Neutrophil (primary cell): ENCODE measurements around the gene CCDC73.

Experiments
- H3K27ac ChIP-seq: fragments of 200-600 bp; sonication (generic); 2 replicates; pipeline ENCODE4 v1.5.1; 2016; ENCODE audit warnings: mild to moderate bottlenecking, moderate library complexity
- H3K27me3 ChIP-seq: fragments of 200-600 bp; sonication (generic); 2 replicates; pipeline ENCODE4 v1.6.0; 2016; ENCODE audit warnings: mild to moderate bottlenecking
- H3K36me3 ChIP-seq: fragments of 200-600 bp; sonication (generic); 2 replicates; pipeline ENCODE4 v1.5.1; 2017
- H3K4me1 ChIP-seq, 2 experiments: fragments of 200-600 bp in 1 of 2; sonication (generic) in 1 of 2; 1 replicate in 1 of 2; 2 replicates in 1 of 2; pipeline versions ENCODE4 v1.5.1 to v1.6.1; 2013 to 2016; ENCODE audit warnings: low read depth in 1 of 2, low read length in 1 of 2, mild to moderate bottlenecking in 1 of 2, moderate library complexity in 1 of 2; ENCODE audit not compliant: control insufficient read depth in 1 of 2, insufficient read depth in 1 of 2
- H3K4me3 ChIP-seq, 2 experiments: fragments of 200-600 bp in 1 of 2; sonication (generic) in 1 of 2; 1 replicate in 1 of 2; 2 replicates in 1 of 2; pipeline ENCODE4 v1.5.1; 2013 to 2016; ENCODE audit warnings: low read depth in 1 of 2, low read length in 1 of 2, mild to moderate bottlenecking in 1 of 2, moderate library complexity in 1 of 2
- H3K9me3 ChIP-seq: fragments of 200-600 bp; sonication (generic); 2 replicates; pipeline ENCODE4 v1.5.1; 2016
- TF ChIP-seq, protein P1 (sequence below): fragments of 200-600 bp; sonication (generic); IDR thresholded peaks from 2 replicates; pipeline ENCODE4 v1.5.1; 2016; ENCODE audit warnings: antibody characterized with exemption

The CCDC73 gene

GRCh38 chr11:32821517-32821916 is 27.1 kb upstream of the CCDC73 start:
- H3K27me3 ChIP-seq = no peaks in the 10 kb centered on the region
- TF ChIP-seq, protein P1, sequence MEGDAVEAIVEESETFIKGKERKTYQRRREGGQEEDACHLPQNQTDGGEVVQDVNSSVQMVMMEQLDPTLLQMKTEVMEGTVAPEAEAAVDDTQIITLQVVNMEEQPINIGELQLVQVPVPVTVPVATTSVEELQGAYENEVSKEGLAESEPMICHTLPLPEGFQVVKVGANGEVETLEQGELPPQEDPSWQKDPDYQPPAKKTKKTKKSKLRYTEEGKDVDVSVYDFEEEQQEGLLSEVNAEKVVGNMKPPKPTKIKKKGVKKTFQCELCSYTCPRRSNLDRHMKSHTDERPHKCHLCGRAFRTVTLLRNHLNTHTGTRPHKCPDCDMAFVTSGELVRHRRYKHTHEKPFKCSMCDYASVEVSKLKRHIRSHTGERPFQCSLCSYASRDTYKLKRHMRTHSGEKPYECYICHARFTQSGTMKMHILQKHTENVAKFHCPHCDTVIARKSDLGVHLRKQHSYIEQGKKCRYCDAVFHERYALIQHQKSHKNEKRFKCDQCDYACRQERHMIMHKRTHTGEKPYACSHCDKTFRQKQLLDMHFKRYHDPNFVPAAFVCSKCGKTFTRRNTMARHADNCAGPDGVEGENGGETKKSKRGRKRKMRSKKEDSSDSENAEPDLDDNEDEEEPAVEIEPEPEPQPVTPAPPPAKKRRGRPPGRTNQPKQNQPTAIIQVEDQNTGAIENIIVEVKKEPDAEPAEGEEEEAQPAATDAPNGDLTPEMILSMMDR = no peak
- H3K9me3 ChIP-seq = no peaks in the 10 kb centered on the region
- H3K4me1 ChIP-seq = peaks cover 34 to 35% of the 10 kb centered on the region in 2 experiments
- H3K36me3 ChIP-seq = no peaks in the 10 kb centered on the region
- no peak overlapping the region for H3K4me3 ChIP-seq
- H3K27ac ChIP-seq = peak overlapping the region; percentile 80

- Histone ChIP-seq H3K27me3 (no peaks in the 10 kb centered on the region), H3K36me3 (no peaks in the 10 kb centered on the region), H3K27ac (no peak overlapping the region), H3K4me3 (no peak overlapping the region), H3K9me3 (no peaks in the 10 kb centered on the region), H3K4me1 (peaks cover 34 to 35% of the 10 kb centered on the region in 2 experiments)
- TF ChIP-seq, protein P1 = no peak
These were observed 26.0 kb upstream of the CCDC73 start for GRCh38 chr11:32820497-32820896.

GRCh38 chr11:32819187-32819586 is 24.7 kb upstream of the CCDC73 start:
- no peak overlapping the region for H3K4me3 ChIP-seq
- H3K27me3 ChIP-seq = no peaks in the 10 kb centered on the region
- H3K4me1 ChIP-seq = peaks cover 27 to 28% of the 10 kb centered on the region in 2 experiments
- no peak overlapping the region for H3K27ac ChIP-seq
- no peaks in the 10 kb centered on the region for H3K9me3 ChIP-seq
- TF ChIP-seq, protein P1 = no peak
- H3K36me3 ChIP-seq = no peaks in the 10 kb centered on the region

- Histone ChIP-seq H3K27me3 (no peaks in the 10 kb centered on the region), H3K4me1 (peaks cover 14 to 15% of the 10 kb centered on the region in 2 experiments), H3K27ac (no peak overlapping the region), H3K4me3 (no peak overlapping the region), H3K36me3 (no peaks in the 10 kb centered on the region), H3K9me3 (no peaks in the 10 kb centered on the region)
- TF ChIP-seq, protein P1 = no peak
These were observed 23.4 kb upstream of the CCDC73 start for GRCh38 chr11:32817852-32818183.

GRCh38 chr11:32817181-32817851 is 22.9 kb upstream of the CCDC73 start:
- no peak overlapping the region for H3K27ac ChIP-seq
- H3K27me3 ChIP-seq = no peaks in the 10 kb centered on the region
- peaks cover 9 to 10% of the 10 kb centered on the region in 2 experiments for H3K4me1 ChIP-seq
- no peaks in the 10 kb centered on the region for H3K9me3 ChIP-seq
- no peak overlapping the region for H3K4me3 ChIP-seq
- no peaks in the 10 kb centered on the region for H3K36me3 ChIP-seq
- TF ChIP-seq, protein P1 = no peak
